ENCODE measurements around the gene DNAI1.
"Not testable (repeated sequence)": the region's sequence is repeated elsewhere in the genome, so short reads cannot be mapped to it uniquely, and the experiment has no call there.

Gene DNAI1

DNA sequence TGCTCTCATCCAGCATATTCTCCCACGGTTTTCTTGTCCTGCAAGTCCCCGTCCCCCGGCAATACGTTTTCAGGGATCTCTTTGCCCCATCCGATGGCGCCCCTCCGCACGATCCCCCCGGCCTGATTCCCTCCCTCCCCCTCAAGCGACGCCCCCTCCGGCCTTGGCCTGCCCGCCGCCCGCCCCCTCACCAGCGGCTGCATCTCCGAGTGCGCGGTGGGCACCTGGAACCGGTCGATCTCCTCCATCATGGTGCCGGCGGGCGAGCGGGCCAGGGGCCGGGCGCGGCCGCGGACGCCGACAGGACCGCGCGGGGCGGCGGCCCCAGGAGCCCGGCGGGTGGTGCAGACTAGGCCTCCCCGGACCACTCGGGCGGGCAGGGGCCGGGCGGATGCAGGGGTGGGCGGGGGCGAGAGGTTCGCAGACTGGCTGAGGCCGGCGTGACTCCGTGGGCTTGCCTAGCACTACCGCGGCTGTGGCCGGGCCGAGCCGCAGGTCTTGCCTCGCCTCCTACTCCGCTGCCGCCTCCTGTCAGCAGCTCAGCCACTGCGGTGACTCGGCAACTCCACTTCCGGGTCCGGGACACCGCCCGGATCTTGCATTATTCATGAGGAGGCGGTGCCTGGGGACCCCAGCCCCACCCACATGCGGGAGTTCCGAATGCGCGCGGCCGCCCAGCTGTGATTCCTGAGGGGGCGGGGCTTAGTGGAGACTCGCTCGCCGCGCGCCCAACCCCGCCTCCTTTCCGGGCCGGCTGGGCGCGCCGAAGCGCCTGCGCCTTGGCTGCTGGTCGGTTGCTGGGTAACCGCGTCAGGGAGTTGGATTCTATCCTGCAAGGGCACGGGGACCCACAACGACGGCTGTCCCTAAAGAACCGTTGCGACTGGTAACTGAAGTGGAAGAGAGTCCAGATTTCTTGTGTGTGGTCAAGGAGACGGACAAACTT lies at the start of gene DNAI1, which contains the start of gene FAM219A:
Gene DNAI1 (plus strand): TSS at position 793 of the 946 bp plus-strand sequence. CDS start 201 bp downstream, outside the sequence.
Gene FAM219A (minus strand): TSS at position 558 of the 946 bp plus-strand sequence. CDS start 307 bp downstream, at position 251.
- peak; percentile 96 for DNase-seq

DNA sequence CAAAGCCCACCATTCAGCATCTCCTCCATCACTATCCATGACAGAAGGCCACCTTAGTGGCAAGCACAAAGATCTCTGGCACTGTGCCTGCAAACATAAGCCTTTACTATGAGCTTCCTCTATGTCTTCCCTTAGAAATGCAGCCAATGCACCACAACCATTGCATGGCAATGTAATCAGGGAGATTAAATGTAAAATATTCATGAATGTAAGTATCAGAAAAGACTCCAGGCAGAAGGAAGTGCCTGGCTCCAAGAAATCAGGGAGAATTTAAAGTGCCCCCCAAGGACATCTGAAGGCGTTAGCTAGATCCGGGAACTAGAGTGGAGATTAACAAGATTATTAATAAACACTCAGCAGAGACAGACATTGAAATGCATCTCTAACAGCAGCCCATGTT lies 49.5 kb upstream of the DNAI1 start:
- no peak for DNase-seq

DNA sequence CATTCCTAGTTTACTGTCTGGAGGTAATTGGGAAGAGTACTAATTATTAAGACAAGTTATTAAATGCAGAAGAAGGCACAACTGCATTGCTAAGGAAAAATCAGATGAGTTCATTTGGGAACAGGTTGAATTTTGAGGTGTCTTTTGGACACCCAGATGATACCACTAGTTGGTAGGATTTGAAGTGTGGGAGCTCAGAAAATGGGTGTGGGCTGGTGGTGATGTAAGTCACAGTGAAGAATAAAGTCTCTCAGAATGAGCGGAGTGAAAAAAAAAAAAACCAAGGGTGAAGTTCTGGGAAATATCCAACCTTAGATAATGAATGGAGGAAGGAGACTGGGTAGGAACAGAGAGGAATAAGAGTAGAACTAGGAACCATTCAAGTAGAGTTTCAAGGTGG lies 46.3 kb upstream of the DNAI1 start:
- no peak for DNase-seq

DNA sequence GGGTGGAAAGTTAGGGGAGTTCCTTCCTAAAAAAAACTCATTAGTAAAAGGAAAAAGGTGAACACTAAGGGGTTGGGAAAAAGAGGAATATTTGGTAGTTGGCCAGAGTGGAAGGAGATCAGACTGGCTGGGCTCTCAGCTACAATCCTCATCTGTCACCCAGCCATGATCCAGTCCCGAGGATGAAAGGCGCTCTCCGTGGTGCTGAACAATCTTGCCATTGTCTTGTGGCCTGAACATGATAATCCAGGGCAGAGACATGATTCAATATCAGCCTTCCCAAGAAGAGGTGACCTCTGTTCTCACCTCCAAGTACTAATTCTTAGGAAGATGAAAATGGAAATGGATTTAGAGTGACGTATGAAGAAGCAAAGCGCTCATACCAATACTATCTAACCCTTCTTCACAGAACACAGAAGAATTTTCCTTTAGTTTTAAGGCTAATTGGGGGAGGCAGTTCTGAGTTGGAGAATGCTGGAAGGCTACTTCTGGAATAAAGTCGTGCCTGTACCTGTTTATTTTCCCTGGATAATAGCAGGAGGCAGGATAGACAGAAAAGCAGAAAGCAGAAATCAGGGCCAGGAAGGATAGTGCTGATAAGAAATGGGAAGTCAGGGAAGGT lies 45.3 kb upstream of the DNAI1 start:
- no peak for DNase-seq

DNA sequence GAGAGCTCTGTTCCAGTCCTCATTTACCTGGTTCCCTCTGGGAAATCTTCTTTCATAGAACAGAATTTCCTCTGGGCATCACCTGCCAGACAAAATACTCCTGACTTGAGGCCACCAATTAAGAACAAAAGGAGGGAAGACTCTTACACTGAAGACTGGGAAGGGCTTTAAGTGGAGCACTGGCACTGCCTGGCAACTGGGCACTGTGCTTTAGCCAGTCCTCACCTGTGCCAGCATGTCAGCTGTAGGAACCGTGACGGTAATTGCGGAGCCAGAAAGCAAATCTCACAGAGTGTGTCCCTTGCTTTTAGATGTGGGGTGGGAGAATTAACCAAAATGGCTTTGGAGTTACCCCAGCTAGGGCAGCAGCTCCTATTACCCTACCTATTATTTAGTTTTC lies 40.9 kb upstream of the DNAI1 start:
- peak; percentile 60 for DNase-seq

DNA sequence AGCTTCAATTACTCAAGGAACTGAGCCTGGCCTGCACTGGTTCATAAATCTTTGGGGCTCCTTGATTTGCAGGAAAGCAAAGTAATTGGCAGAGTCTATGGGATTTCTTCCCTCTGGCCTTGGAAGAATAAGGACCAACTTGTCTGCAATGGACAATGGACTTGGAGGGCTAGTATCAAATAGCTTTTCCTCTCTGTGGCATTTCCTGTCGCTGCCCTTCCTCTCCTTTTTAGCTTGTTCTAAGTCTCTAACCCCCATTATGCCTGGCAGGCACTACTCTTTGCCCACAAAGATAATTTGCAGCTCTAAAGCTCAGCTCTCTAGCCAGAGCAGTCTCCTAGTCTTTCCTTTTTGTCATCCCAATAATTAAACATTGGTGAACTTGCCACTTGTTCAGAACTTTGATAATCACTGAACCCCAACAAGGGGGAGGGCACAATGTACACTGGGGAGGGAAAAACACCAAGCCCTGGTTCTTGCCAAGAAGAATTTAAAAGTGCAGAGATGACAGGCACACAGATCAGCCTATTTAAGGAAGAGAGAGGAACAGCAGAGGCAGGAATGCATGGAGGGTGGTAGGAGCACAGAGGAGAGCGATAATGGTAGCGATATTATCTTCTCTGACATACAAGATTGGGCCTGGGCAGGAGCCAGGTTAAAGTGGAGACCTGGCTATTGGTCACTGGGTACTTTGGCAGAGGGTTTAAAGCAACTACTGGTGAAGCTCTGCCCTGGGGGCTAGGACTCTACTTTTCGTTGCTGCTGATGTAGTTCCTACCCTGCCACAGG lies 38.7 kb upstream of the DNAI1 start:
- DNase-seq = no peak

DNA sequence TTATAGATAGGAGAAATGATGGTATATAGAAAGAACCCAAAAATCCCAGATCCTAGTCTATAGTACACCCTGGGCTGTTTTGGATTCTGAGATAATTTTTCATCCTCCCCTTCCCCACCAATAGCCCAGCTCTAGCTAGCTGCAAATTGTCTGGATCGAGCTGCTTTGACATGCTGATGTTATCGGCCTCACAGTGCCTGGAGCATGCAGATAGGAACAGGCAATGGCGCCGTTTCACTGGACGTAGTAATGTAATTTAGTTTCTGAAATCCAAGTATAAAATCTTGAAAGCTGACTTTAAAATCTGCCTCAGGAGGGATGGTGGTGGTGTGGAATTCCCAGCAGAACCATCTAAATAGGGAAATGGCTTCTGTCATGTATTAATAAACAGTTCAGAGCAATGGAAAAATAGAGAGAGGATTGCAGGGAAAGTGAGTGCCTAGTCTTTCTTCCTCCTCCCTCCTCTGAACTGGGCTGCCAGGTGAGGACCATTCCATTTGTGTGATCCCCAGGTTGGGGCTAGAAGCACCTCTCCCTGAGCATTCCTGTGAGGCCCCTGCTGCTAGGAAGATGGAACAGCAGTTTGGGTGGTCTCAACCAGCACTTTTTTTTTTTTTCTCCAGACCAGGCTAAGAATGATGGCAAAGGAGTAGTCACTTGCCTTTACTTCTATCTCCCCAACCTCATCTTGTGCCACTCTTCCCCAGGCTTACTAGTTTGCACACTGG lies 32.1 kb upstream of the DNAI1 start:
- no peak for DNase-seq

DNA sequence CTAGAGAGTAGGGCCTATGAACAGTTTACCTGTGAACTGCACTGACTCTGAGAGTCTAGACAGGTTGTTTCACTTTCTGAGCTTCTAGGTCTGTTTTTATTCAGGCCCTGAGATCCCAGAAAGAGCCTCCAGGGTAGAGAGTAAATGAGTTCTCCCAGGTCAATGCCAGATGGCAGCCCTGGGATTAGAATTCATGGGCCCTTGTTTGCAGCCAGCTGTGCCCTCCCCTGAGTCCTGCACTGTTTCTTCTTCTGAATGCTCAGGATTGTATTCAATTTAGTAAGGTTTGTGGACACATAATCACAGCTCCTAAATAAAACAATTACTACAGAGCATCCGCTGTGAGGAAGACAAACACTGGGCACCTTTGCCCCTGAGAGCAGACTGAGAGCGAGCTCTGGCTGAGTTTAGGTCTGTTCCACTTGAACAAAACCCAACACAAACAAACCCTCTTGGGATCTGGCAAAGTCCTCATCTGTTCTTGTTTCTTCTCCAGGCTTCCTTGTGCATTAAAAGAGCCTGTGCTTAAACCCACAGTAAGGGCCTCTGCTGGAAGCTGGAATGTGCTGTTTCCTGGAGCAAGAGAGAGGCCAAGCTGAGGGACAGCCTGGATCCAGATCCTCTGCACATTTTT lies 30.2 kb upstream of the DNAI1 start:
- no peak for DNase-seq

DNA sequence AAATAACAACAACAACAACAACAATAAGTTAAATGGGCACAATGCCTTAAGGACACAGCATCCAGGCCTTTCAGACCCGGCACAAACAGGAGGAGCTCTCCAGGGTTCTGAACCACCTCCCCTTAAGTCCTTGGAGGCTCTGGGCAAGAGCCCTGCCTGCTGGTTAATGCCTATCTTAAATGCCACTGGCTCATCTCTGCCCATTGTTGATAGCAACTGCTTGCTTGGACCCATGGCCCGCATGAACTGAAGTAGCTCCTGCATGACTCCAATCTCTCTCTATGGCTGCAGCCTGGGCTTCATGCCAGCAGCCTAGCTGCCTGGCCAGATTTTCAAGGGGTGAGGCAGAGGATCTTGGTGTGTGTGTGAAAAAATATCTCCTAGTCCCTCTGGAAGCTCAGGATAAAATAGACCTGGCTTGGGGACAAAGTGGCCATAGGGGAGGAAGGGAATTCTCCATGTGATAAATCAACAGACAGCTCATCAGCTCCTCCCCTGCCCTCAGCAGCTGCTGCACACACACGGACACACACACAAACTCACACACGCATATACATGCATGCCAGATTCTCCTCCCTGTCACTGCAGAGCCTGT lies 27.7 kb upstream of the DNAI1 start:
- DNase-seq = peak; percentile 48

DNA sequence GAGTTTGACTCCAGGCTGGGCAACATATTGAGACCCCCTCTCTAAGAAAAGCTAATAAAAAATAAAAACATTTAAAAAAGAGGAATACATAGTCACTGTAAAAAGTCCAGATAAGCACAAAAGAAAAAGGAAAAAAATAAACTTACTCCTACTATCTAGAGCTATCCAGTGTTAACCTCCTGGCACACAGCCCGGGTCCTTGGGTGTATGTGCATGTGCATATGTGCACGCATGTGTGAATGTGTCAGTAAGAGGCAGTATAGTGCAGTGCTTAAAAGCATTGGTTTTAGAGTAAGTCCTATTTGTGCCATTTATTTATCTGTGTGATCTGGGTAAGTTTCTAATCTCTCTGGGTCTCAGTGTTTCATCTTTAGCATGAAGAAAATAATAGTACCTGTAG lies 26.9 kb upstream of the DNAI1 start:
- DNase-seq = no peak

DNA sequence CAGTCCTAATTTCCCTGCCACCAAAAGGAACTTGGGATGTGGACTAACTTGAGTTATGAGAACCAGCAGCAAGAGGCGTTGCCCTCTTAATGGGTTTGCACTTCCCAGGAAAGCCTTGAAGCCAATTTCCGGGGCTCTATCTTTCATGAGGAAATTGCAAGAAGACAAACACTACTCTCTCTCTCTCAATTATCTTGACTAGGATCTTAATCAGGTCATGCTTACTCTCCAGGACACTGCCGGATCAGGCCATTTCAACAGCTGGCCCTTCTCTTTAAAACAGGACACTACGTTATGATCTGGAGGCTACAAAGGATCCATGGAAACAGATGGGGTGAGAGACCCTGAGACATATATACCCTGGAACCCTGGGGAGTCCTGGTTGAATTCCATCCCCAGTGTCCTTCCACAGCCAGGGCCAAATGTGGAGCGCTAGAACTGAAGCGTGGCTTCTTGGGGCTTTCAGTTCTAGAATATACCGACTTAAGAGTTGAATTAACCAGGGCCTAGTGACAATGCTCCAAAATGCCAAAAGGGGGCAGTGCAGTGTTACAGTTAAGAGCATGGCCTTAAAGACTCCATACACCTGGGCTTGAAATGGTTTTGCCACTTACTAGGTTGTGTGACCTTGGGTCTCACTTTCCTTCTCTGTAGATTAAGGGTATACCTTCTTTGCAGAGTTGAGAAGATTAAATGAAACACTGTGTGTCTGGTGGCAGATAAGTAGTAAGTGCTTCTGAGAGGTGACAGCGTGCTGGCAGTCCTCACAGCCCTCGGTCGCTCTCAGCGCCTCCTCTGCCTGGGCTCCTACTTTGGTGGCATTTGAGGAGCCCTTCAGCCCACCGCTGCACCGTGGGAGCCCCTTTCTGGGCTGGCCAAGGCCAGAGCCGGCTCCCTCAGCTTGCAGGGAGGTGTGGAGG lies 21.3 kb upstream of the DNAI1 start:
- peak; percentile 87 for DNase-seq

DNA sequence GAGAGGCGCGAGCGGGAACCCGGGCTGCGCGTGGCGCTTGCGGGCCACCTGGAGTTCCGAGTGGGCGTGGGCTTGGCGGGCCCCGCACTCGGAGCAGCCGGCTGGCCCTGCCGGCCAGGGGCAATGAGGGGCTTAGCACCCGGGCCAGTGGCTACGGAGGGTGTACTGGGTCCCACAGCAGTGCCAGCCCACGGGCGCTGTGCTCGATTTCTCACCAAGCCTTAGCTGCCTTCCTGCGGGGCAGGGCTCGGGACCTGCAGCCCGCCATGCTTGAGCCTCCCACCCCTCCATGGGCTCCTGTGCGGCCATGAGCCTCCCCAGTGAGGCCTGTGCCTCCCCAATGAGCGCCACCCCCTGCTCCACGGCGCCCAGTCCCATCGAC lies 20.7 kb upstream of the DNAI1 start:
- DNase-seq = not testable (repeated sequence)

DNA sequence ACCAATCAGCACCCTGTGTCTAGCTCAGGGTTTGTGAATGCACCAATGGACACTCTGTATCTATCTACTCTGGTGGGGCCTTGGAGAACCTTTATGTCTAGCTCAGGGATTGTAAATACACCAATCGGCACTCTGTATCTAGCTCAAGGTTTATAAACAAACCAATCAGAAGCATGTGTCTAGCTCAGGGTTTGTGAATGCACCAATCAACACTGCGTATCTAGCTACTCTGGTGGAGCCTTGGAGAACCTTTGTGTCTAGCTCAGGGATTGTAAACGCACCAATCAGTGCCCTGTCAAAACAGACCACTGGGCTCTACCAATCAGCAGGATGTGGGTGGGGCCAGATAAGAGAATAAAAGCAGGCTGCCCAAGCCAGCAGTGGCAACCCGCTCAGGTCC lies 20.1 kb upstream of the DNAI1 start:
- DNase-seq = not testable (repeated sequence)

DNA sequence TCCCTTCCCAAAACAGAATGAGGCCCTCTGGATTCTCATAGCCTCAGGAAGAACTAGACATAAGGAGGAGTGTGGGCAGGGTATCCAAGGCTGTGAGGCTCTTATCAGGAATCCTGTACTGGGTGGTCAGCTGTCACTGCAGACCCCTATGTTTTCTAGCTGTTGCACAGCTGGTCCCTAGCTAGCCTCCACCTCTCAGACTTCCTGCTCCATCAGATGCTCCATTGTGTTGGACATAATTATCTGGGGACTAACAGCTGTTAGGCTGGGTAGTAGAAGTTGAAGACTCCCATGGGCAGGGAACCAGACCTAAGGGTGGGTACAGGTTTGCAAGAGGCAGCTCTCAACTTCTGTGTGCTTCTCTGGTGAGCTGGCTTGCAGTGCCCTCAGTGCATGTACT lies 18.6 kb upstream of the DNAI1 start:
- DNase-seq = no peak

DNA sequence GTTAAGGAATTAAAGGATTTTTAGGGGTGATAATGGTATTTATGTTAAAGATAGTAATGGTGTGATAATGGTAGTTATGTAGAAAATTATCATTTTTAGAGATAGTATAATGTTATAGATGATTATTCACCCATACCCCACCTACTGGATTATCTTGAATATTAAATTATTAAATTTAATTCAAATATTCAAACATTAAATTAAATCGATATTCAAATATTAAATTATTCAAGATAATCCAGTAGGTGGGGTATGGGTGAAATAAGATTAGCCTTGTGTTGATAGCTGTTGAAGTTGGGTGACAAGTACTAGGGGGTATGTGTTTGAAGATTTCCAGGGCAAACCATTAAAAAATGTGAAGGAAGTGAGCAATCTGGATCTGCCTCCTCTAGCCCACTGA lies 15.8 kb upstream of the DNAI1 start:
- DNase-seq = no peak

DNA sequence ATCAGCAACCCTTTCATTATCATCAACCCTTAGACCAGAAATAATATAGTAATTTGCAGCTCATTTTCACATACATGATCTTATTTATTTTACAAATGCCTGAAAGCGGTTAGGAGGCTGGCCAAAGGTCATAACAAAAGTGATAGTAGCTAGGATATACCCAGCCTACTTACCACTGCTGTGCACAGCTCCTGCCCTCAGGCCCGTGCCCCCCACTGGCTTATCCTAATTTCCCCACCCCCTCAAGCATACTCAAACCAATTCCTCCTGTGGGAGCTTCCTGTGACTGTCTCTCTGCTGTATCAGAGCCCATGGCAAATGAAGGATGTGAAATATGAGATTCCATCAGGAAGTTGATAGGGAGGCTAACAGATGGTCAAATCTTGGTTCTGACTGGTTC lies 15.1 kb upstream of the DNAI1 start:
- no peak for DNase-seq

DNA sequence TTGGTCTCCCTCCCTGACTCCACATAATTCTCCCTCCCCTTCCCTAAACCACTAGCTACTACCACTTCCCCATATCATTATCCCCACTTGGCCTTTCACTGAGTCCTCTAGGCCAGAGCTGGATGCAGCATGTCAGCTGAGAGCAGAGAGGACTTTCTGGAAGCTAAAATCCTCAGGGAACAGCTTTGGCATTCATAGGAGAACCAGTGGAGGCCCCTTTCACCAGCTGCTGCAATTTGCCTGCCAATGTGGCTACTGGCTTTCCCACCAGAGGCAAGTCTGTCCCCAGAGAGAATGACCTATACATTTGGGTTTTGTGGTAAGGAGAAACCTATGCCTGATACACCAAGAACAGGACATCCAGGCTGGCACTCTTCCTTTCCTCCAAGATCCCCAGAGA lies 14.6 kb upstream of the DNAI1 start:
- no peak for DNase-seq

DNA sequence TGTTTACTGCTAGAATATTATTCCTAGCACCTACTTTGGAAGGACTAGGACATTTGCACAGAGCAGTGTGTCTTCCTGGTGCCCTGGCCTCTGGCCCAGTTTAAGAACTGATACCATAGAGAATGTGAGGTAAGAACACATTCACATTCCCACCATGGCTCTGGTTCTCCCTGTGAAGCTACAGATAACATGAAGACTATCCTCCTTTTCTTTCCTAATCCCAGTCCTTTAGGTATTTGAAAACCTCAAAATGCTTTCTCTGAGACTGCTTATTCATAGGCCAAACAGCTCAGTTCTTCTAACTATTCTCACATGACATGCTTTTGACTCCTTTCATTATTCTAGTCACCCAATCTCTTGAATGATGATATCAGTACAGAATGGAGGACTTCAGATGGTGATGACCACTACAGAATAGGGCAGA lies 12.1 kb upstream of the DNAI1 start:
- DNase-seq = no peak

DNA sequence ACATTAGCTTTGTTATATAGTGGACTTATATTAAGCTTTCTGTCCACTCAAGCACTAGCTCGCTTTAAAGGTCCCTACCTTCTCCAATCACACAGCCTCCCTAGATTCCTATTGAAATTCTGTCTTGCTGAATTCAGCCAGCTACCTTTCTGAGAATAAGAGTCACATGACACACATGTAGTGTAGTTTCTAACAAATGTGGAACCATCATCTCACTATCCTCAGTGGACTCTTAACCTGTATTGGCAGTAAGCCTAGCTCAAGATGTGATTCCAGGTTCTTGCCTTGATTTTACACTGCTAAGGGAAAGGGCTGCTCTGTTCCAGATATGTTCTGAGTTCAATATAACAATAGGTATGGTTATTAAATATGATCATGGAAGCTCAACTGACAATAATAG lies 11.7 kb upstream of the DNAI1 start:
- no peak for DNase-seq

DNA sequence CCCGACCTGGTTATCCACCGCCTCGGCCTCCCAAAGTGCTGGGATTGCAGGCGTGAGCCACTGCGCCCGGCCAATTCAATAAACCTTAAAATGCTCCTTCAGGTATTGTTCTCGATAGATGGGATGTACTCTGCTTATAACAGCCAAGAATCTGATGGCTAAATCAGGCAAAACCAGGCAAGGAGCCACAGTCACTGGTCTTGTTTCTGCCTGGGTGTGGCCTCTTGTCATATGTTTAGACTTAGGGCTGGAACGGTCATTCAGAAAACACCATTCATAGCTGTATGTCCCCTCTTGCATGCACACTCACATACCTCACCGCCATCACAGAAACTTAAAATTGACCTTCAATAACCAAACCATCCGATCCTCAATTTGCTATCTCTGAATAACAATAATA lies 8.0 kb upstream of the DNAI1 start:
- no peak for DNase-seq

DNA sequence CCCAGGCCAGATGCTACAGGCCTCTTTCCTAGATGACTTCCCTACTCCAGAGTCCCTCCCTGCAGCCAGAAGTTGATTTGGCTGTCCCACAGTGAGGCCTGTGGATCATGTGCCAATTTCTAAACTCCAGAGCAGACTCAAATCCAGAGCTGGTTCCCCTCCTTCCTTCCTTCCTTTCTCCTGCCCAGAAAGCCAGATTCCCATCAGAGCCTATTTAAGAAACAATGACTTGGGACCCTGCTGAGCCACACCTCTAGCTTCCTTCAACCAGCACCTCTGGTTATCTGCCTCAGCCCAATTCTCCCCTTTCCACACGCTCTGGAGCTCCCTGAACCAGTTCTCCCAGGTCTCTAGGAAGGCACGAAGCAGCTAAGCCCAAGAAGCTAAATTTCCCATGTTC lies 7.5 kb upstream of the DNAI1 start:
- no peak for DNase-seq

Data from NCI-H2107 (cell line).